LNCaP clone FGC (cell line): ENCODE measurements around the gene GABRG2.

Experiments used
- DNase-seq: peaks from one replicate; pipeline ENCODE4 v3.0.0-alpha.2; 2011; ENCODE audit warnings: low read depth
- H3K4me3 ChIP-seq: 2 replicates; pipeline ENCODE4 v1.5.1; 2011; ENCODE audit warnings: mild to moderate bottlenecking, low read depth, low read length, control low read depth
- TF ChIP-seq, protein P1 (sequence below): IDR thresholded peaks from 2 replicates; pipeline ENCODE4 v1.5.1; 2012; ENCODE audit warnings: mild to moderate bottlenecking; ENCODE audit not compliant: control insufficient read depth, insufficient read depth; ENCODE audit errors: extremely low read depth

GABRG2 gene

DNA sequence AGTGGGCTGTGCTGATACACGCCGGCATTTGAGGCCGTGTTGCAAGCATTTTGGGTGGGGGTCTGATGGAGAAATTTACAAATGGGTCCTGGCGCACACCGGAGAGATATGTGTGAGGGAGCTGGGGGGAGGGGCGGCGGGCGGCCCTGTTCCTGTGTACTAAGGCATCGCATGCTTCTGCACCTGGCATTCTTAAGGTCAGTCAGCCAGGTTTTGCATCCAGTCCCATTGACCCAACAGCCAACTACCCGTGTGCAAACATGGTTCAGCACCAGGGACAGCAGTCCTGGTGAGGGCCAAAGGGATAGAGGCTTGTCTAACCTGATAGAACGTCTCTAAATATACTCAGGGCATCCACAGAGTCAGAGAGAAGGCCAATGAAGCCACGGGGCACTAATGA, 839 bp downstream of the GABRG2 start:
- peak; percentile 36 for DNase-seq
- TF ChIP-seq, protein P1, sequence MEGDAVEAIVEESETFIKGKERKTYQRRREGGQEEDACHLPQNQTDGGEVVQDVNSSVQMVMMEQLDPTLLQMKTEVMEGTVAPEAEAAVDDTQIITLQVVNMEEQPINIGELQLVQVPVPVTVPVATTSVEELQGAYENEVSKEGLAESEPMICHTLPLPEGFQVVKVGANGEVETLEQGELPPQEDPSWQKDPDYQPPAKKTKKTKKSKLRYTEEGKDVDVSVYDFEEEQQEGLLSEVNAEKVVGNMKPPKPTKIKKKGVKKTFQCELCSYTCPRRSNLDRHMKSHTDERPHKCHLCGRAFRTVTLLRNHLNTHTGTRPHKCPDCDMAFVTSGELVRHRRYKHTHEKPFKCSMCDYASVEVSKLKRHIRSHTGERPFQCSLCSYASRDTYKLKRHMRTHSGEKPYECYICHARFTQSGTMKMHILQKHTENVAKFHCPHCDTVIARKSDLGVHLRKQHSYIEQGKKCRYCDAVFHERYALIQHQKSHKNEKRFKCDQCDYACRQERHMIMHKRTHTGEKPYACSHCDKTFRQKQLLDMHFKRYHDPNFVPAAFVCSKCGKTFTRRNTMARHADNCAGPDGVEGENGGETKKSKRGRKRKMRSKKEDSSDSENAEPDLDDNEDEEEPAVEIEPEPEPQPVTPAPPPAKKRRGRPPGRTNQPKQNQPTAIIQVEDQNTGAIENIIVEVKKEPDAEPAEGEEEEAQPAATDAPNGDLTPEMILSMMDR: no peak
- no peak overlapping the region for H3K4me3 ChIP-seq

DNA sequence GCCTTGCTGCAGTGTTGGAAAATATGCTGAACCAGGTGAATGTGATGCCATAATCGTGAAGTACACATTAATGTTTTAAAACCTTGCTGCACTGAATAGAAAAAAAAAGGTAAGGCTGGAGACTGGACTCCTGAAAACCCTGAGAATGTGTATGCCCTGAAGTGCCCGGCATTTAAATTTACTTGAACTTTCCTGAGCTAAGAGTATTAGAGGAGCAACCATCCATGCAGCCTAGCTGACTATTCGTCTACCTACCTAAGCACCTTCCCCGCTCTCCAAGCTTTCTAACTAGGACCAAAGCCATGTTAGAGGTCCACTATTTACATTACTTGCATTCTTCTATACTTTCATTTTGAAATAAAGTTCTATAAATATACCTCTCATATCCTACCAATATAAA, 1.4 kb downstream of the GABRG2 start:
- no peak overlapping the region for H3K4me3 ChIP-seq
- DNase-seq: no peak
- TF ChIP-seq, protein P1: no peak

DNA sequence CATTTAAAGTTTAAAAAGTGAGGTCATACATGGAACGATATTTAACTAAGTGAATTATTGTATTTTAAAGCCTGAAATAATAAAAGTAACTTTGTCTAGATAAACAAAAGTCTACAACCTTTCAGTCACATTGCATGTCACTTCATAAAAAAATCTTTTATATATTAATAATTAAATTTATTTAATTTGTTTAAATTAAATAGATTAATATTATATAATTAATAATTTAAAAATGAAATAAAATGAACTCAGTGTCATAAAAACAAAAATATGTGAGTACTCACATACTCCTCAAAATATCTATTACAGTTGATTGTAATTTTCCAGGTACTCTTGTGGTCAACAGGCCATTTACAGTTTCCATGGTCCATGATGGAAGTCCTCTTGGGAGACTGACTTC, 11.2 kb downstream of the GABRG2 start:
- DNase-seq: no peak
- TF ChIP-seq, protein P1: no peak
- H3K4me3 ChIP-seq: no peak overlapping the region

DNA sequence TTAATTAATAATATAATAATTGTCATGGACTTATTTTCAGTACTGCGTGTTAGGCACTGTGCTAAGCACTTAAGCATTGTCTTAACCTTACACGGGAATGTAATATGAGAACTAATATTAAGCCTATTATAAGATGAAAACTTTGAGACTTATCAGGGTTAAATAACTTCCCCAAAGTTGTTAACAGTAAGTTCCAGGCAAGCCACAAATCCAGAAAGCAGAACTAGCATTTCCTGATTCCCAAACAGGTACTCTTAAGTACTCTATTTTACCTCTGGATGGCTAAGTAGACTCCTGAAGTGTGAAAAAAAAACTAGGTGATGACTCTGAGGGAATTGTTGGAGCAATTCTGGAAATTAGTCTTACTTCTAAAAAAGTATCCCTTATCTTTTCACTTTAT, 23.8 kb downstream of the GABRG2 start:
- TF ChIP-seq, protein P1: no peak
- DNase-seq: no peak
- no peak overlapping the region for H3K4me3 ChIP-seq

DNA sequence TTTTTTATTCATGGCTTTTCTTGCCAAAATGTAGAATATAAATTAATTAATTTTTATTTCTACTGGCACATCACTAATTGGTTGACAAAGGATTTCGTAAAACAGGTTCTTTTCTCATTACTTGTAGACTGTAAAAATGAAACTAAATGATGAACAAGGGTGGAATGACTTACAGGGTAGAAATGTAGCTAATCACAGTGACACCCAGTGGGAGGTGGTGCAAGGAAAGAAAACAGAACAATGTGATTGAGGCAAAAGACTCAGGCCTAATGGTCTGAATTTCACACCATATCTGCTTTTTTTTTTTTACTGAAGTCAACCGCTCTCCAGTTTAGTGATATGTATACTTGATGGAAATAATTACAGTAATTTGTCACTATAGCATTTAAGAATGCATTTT, 28.9 kb downstream of the GABRG2 start:
- DNase-seq: no peak
- TF ChIP-seq, protein P1: no peak
- H3K4me3 ChIP-seq: no peak overlapping the region

DNA sequence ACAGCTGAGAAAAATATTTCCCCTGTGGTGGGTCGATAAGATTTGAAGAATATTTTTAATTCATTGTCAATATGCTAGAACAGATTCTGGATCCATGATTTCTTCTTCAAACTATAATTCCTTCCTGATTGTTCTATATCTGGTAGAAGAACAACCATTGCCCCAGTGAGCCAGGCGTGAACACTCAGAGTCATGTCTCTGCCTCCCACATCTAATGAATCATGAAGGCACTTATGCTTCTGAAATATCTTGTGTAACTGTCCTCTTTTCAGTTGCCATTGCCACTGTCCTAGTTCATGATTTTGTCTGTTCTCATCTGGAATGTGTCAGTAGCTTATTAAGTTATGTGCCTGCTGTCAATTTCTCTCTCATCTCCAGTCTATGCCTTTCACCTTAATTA, 40.0 kb downstream of the GABRG2 start:
- DNase-seq: no peak
- TF ChIP-seq, protein P1: no peak
- no peak overlapping the region for H3K4me3 ChIP-seq

DNA sequence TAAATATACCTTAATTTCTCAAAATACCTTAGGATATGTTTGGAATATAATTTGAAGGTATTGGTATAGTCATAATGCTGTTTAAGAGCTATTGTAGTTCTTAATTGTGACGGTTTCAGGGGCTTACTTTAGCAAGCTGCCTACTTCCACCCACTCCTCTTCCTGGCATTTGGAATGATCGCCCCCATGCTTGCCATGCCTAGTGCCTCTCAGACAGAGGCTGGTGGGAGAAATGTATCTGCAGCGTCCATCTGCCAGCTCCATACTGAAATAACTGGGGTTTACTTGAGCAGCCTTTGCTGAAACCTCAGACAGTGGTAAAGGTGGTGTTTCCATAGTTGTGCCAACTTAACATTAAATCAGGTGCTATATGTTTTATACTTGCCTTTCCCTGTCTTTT, 52.2 kb downstream of the GABRG2 start:
- H3K4me3 ChIP-seq: no peak overlapping the region
- DNase-seq: no peak
- TF ChIP-seq, protein P1: no peak
